SU-DHL-6 (cell line): ENCODE results near the gene SCN2B.

ENCODE experiments used
- EZH2phosphoT487 ChIP-seq: fragments of 200-600 bp; sonication (generic), shearing (Covaris generic); conservative IDR thresholded peaks from 2 replicates; pipeline ENCODE4 v1.6.1; 2018; ENCODE audit warnings: mild to moderate bottlenecking, antibody characterized with exemption, low read length, moderate library complexity, mixed read lengths
- TF ChIP-seq, protein P1 (sequence below): fragments of 200-600 bp; sonication (generic); IDR thresholded peaks from one replicate; pipeline ENCODE4 v1.5.1; 2017; ENCODE audit warnings: antibody characterized with exemption, mild to moderate bottlenecking, low read length, moderate library complexity; ENCODE audit not compliant: insufficient read depth, poor library complexity, severe bottlenecking

GRCh38 chr11:118115048-118115447 lies 61.4 kb downstream of the SCN2B start:
- TF ChIP-seq, protein P1, sequence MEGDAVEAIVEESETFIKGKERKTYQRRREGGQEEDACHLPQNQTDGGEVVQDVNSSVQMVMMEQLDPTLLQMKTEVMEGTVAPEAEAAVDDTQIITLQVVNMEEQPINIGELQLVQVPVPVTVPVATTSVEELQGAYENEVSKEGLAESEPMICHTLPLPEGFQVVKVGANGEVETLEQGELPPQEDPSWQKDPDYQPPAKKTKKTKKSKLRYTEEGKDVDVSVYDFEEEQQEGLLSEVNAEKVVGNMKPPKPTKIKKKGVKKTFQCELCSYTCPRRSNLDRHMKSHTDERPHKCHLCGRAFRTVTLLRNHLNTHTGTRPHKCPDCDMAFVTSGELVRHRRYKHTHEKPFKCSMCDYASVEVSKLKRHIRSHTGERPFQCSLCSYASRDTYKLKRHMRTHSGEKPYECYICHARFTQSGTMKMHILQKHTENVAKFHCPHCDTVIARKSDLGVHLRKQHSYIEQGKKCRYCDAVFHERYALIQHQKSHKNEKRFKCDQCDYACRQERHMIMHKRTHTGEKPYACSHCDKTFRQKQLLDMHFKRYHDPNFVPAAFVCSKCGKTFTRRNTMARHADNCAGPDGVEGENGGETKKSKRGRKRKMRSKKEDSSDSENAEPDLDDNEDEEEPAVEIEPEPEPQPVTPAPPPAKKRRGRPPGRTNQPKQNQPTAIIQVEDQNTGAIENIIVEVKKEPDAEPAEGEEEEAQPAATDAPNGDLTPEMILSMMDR: no peak
- no peak for TF ChIP-seq EZH2phosphoT487
